Mesendoderm (in vitro differentiated cells): ENCODE data around the gene CASP3.

Source experiments
- DNase-seq: peaks from one replicate; pipeline ENCODE4 v3.0.0; 2013
- H2AK5ac ChIP-seq: 2 replicates; pipeline ENCODE4 v1.6.1; 2013; ENCODE audit warnings: low read length, inconsistent platforms
- H2BK120ac ChIP-seq: 2 replicates; pipeline ENCODE4 v1.6.1; 2013; ENCODE audit warnings: low read depth, mild to moderate bottlenecking, low read length, moderate library complexity, mixed read lengths
- H2BK15ac ChIP-seq: replicated peaks from 2 replicates; pipeline ENCODE4 v1.6.1; 2013; ENCODE audit warnings: low read depth, mild to moderate bottlenecking, moderate library complexity
- H2BK5ac ChIP-seq: 2 replicates; pipeline ENCODE4 v1.6.1; 2013; ENCODE audit warnings: low read length, inconsistent platforms
- H3K18ac ChIP-seq: 2 replicates; pipeline ENCODE4 v1.6.1; 2013; ENCODE audit warnings: mild to moderate bottlenecking, low read length, mixed read lengths
- H3K23ac ChIP-seq: one replicate; pipeline ENCODE4 v1.6.1; 2013; ENCODE audit warnings: low read length
- H3K27ac ChIP-seq: 2 replicates; pipeline ENCODE4 v1.5.1; 2013; ENCODE audit warnings: low read depth, mild to moderate bottlenecking, inconsistent platforms, low read length, moderate library complexity
- H3K27me3 ChIP-seq: 2 replicates; pipeline ENCODE4 v1.6.1; 2013; ENCODE audit warnings: low read length, control low read depth, mild to moderate bottlenecking, inconsistent platforms; ENCODE audit not compliant: insufficient read depth, poor library complexity
- H3K36me3 ChIP-seq: 2 replicates; pipeline ENCODE4 v1.6.1; 2013; ENCODE audit warnings: low read length, inconsistent platforms; ENCODE audit not compliant: control insufficient read depth, insufficient read depth
- H3K4ac ChIP-seq: one replicate; pipeline ENCODE4 v1.6.1; 2013; ENCODE audit warnings: low read depth, mild to moderate bottlenecking, low read length, moderate library complexity
- H3K4me1 ChIP-seq: 2 replicates; pipeline ENCODE4 v1.6.1; 2013; ENCODE audit warnings: low read depth, low read length, inconsistent platforms; ENCODE audit not compliant: control insufficient read depth
- H3K4me2 ChIP-seq: 2 replicates; pipeline ENCODE4 v1.6.1; 2013; ENCODE audit warnings: low read length
- H3K4me3 ChIP-seq: 2 replicates; pipeline ENCODE4 v1.5.1; 2013; ENCODE audit warnings: mild to moderate bottlenecking, low read length
- H3K56ac ChIP-seq: one replicate; pipeline ENCODE4 v1.6.1; 2013; ENCODE audit warnings: low read length
- H3K79me1 ChIP-seq: 2 replicates; pipeline ENCODE4 v1.6.1; 2013; ENCODE audit warnings: low read length, inconsistent platforms
- H3K79me2 ChIP-seq: 2 replicates; pipeline ENCODE4 v1.6.1; 2013; ENCODE audit warnings: mild to moderate bottlenecking, low read length; ENCODE audit not compliant: control insufficient read depth, insufficient read depth
- H3K9ac ChIP-seq: 2 replicates; pipeline ENCODE4 v1.6.1; 2013; ENCODE audit warnings: low read length, inconsistent platforms
- H4K5ac ChIP-seq: one replicate; pipeline ENCODE4 v1.6.1; 2013; ENCODE audit warnings: low read length
- H4K8ac ChIP-seq: one replicate; pipeline ENCODE4 v1.6.1; 2013; ENCODE audit warnings: low read depth, mild to moderate bottlenecking, control low read depth, low read length, moderate library complexity
- WGBS: extraction: QIAGEN DNeasy Blood & Tissue Kit; methylation state at CpG from one replicate; pipeline ENCODE4 v1.1.7; 2013; ENCODE audit warnings: low lambda C conversion rate, missing lambda C conversion rate; ENCODE audit not compliant: insufficient coverage; ENCODE audit errors: extremely low coverage; 5-methylcytosine and 5-hydroxymethylcytosine counted together

CASP3 gene

GRCh38 chr4:184649971-184650855, 966 bp upstream of the CASP3 start:
- no CpG with 5 or more reads among the region's 21 CpGs for WGBS
- peak overlapping the region; percentile 95 for H3K4ac ChIP-seq
- peak; percentile 60 for DNase-seq

GRCh38 chr4:184648313-184649025, 778 bp downstream of the CASP3 start:
- no peak overlapping the region for H4K5ac ChIP-seq
- H3K27ac ChIP-seq, result peak overlapping the region; percentile 96
- peak overlapping the region; percentile 95 for H3K9ac ChIP-seq
- peak overlapping the region; percentile 97 for H3K18ac ChIP-seq
- no peak overlapping the region for H2BK15ac ChIP-seq
- no CpG with 5 or more reads among the region's 52 CpGs for WGBS
- H3K36me3 ChIP-seq, result no peaks in the 10 kb centered on the region
- peaks cover 6% of the 10 kb centered on the region for H3K79me1 ChIP-seq
- H3K56ac ChIP-seq, result peak overlapping the region; percentile 93
- H2AK5ac ChIP-seq, result no peak overlapping the region
- no peaks in the 10 kb centered on the region for H3K27me3 ChIP-seq
- H4K8ac ChIP-seq, result no peak overlapping the region
- peak overlapping the region; percentile 82 for H2BK120ac ChIP-seq
- peak overlapping the region; percentile 84 for H3K23ac ChIP-seq
- peak overlapping the region; percentile 79 for H3K4me3 ChIP-seq
- peaks cover 41% of the 10 kb centered on the region for H3K79me2 ChIP-seq
- H3K4ac ChIP-seq, result peak overlapping the region; percentile 78
- peak overlapping the region; percentile 26 for H3K4me2 ChIP-seq
- DNase-seq, result peak; percentile 68
- H2BK5ac ChIP-seq, result no peak overlapping the region
- peaks cover 10% of the 10 kb centered on the region for H3K4me1 ChIP-seq

More at GRCh38 chr4:184649971-184650855, 966 bp upstream of the CASP3 start:
- Histone ChIP-seq H3K4me1 (peaks cover 5% of the 10 kb centered on the region), H4K5ac (no peak overlapping the region), H3K27ac (peak overlapping the region; percentile 37), H3K18ac (peak overlapping the region; percentile 88), H3K4me2 (peak overlapping the region; percentile 96), H3K79me1 (peaks cover 2% of the 10 kb centered on the region), H2AK5ac (no peak overlapping the region), H2BK120ac (no peak overlapping the region), H3K79me2 (peaks cover 35% of the 10 kb centered on the region), H3K27me3 (no peaks in the 10 kb centered on the region), H3K9ac (peak overlapping the region; percentile 96), H3K36me3 (no peaks in the 10 kb centered on the region), H3K23ac (peak overlapping the region; percentile 68), H4K8ac (no peak overlapping the region), H3K56ac (peak overlapping the region; percentile 97), H2BK15ac (no peak overlapping the region), H2BK5ac (peak overlapping the region; percentile 73), H3K4me3 (peak overlapping the region; percentile 65)

- no peak overlapping the region for H3K23ac ChIP-seq
- H3K27ac ChIP-seq, result peak overlapping the region; percentile 96
- peak overlapping the region; percentile 79 for H3K4me3 ChIP-seq
- peak overlapping the region; percentile 93 for H3K56ac ChIP-seq
- H3K4me2 ChIP-seq, result peak overlapping the region; percentile 26
- peak overlapping the region; percentile 95 for H3K9ac ChIP-seq
- WGBS, result no CpG with 5 or more reads among the region's 6 CpGs
- DNase-seq, result no peak
- H2BK120ac ChIP-seq, result no peak overlapping the region
- peaks cover 43% of the 10 kb centered on the region for H3K79me2 ChIP-seq
- H2BK5ac ChIP-seq, result no peak overlapping the region
- no peak overlapping the region for H4K8ac ChIP-seq
- H3K4ac ChIP-seq, result no peak overlapping the region
- no peak overlapping the region for H4K5ac ChIP-seq
- peaks cover 10% of the 10 kb centered on the region for H3K4me1 ChIP-seq
- H3K27me3 ChIP-seq, result no peaks in the 10 kb centered on the region
- no peak overlapping the region for H2BK15ac ChIP-seq
- H3K18ac ChIP-seq, result no peak overlapping the region
- peaks cover 6% of the 10 kb centered on the region for H3K79me1 ChIP-seq
- H2AK5ac ChIP-seq, result no peak overlapping the region
- H3K36me3 ChIP-seq, result no peaks in the 10 kb centered on the region
Observed at GRCh38 chr4:184648054-184648312, 1.3 kb downstream of the CASP3 start.

- Histone ChIP-seq H3K27ac (no peak overlapping the region), H2BK5ac (no peak overlapping the region), H3K4me1 (peaks cover 10% of the 10 kb centered on the region), H3K23ac (no peak overlapping the region), H2BK15ac (no peak overlapping the region), H4K8ac (no peak overlapping the region), H3K36me3 (no peaks in the 10 kb centered on the region), H3K79me1 (peaks cover 6% of the 10 kb centered on the region), H3K4me2 (peak overlapping the region; percentile 26), H4K5ac (no peak overlapping the region), H3K18ac (no peak overlapping the region), H3K4me3 (peak overlapping the region; percentile 79), H3K9ac (peak overlapping the region; percentile 95), H3K4ac (no peak overlapping the region), H2BK120ac (no peak overlapping the region), H2AK5ac (no peak overlapping the region), H3K27me3 (no peaks in the 10 kb centered on the region), H3K56ac (peak overlapping the region; percentile 93), H3K79me2 (peaks cover 46% of the 10 kb centered on the region)
- WGBS, result no CpG with 5 or more reads among the region's 7 CpGs
- DNase-seq, result peak; percentile 30
Observed at GRCh38 chr4:184647266-184648053, 1.8 kb downstream of the CASP3 start.

- peaks cover 10% of the 10 kb centered on the region for H3K4me1 ChIP-seq
- H3K4me3 ChIP-seq, result no peak overlapping the region
- H3K9ac ChIP-seq, result no peak overlapping the region
- peaks cover 59% of the 10 kb centered on the region for H3K79me2 ChIP-seq
- H3K4ac ChIP-seq, result no peak overlapping the region
- H2BK15ac ChIP-seq, result no peak overlapping the region
- WGBS, result no CpG with 5 or more reads among the region's 6 CpGs
- no peak overlapping the region for H2BK120ac ChIP-seq
- no peak overlapping the region for H3K56ac ChIP-seq
- no peak for DNase-seq
- no peak overlapping the region for H3K4me2 ChIP-seq
- no peak overlapping the region for H3K23ac ChIP-seq
- no peaks in the 10 kb centered on the region for H3K36me3 ChIP-seq
- H3K27me3 ChIP-seq, result no peaks in the 10 kb centered on the region
- H2AK5ac ChIP-seq, result no peak overlapping the region
- no peak overlapping the region for H3K18ac ChIP-seq
- H4K5ac ChIP-seq, result no peak overlapping the region
- no peak overlapping the region for H3K27ac ChIP-seq
- H4K8ac ChIP-seq, result no peak overlapping the region
- H2BK5ac ChIP-seq, result no peak overlapping the region
- H3K79me1 ChIP-seq, result peaks cover 6% of the 10 kb centered on the region
Observed at GRCh38 chr4:184645904-184646610, 3.2 kb downstream of the CASP3 start.
